A549 (cell line): ENCODE results near the gene PRKN. TPM values are rescaled to one million over a fixed set of nuclear protein-coding genes. Genes with fewer than 3 reads are reported as not detected.

Source experiments
- ATAC-seq, 2 experiments: fragments of 200-7000 bp in 1 of 2; fragments of >200 bp in 1 of 2; cut with Nextera tagmentation in 1 of 2; cut with Tn5 transposase in 1 of 2; 3 replicates each; pipeline versions ENCODE4 v1.8.0 to v1.9.1; 2018 to 2020; ENCODE audit warnings: mild to moderate bottlenecking in 1 of 2, moderate library complexity in 1 of 2
- CTCF ChIA-PET: fragments of 300-600 bp; sonication (Branson Sonifier 250); formaldehyde crosslinking; extraction: SDS; loops from one replicate; lab custom pipeline; 2021; ENCODE audit warnings: antibody characterized with exemption, inconsistent platforms; lab: Yijun Ruan, JAX
- POLR2A ChIA-PET: fragments of 350-600 bp; formaldehyde crosslinking; extraction: SDS; loops from one replicate; lab custom pipeline; 2021; ENCODE audit warnings: antibody characterized with exemption, inconsistent platforms; lab: Yijun Ruan, JAX
- DNase-seq, 2 experiments: peaks; one replicate each; pipeline versions ENCODE4 v3.0.0 to v3.0.0-alpha.2; 2011 to 2016; ENCODE audit warnings: low read depth in 1 of 2, low spot score in 1 of 2
- FAIRE-seq: peaks from 2 replicates; lab custom pipeline; 2011; peaks lifted over from hg19 to GRCh38; lab: Jason Lieb, UNC
- H3K27ac ChIP-seq, 2 experiments: fragments of >200 bp; sonication (Bioruptor Twin); formaldehyde crosslinking; 3 replicates each; pipeline ENCODE4 v1.5.1; 2016 to 2017
- H3K4me1 ChIP-seq: fragments of >200 bp; sonication (Bioruptor Twin); formaldehyde crosslinking; 3 replicates; pipeline ENCODE4 v1.6.1; 2016
- H3K4me2 ChIP-seq: fragments of >200 bp; sonication (Bioruptor Twin); formaldehyde crosslinking; 3 replicates; pipeline ENCODE4 v1.6.1; 2016
- H3K4me3 ChIP-seq: fragments of >200 bp; sonication (Bioruptor Twin); formaldehyde crosslinking; 3 replicates; pipeline ENCODE4 v1.5.1; 2016
- H3K9me3 ChIP-seq: fragments of >200 bp; sonication (Bioruptor Twin); formaldehyde crosslinking; 3 replicates; pipeline ENCODE4 v1.6.1; 2016
- CBX8 ChIP-seq: fragments of 200-600 bp; sonication (generic); IDR thresholded peaks from 2 replicates; pipeline ENCODE4 v1.6.1; 2016
- CHD2 ChIP-seq: fragments of 150-350 bp; IDR thresholded peaks from 2 replicates; pipeline ENCODE4 v1.6.1; 2014; ENCODE audit warnings: low read length; ENCODE audit not compliant: partially characterized antibody
- EP300 ChIP-seq, 2 experiments: fragments of >200 bp; sonication (Bioruptor Twin); formaldehyde crosslinking; IDR thresholded peaks; 2 replicates in 1 of 2; 3 replicates in 1 of 2; pipeline ENCODE4 v1.6.1; 2016 to 2017
- FOSL2 ChIP-seq, 2 experiments: fragments of 450-650 bp in 1 of 2; fragments of >200 bp in 1 of 2; sonication (Bioruptor Twin) in 1 of 2; formaldehyde crosslinking; IDR thresholded peaks; 2 replicates each; pipeline versions ENCODE4 v1.5.0 to v1.6.1; 2016 to 2020; ENCODE audit warnings: mild to moderate bottlenecking in 1 of 2, moderate library complexity in 1 of 2
- FOXS1 ChIP-seq: fragments of 250-450 bp; sonication (Bioruptor Pico); IDR thresholded peaks from 2 replicates; pipeline ENCODE4 v1.5.0; 2020; ENCODE audit warnings: mild to moderate bottlenecking, moderate library complexity
- HES2 ChIP-seq: fragments of >200 bp; sonication (Bioruptor Twin); formaldehyde crosslinking; IDR thresholded peaks from 2 replicates; pipeline ENCODE4 v1.6.1; 2016
- JUNB ChIP-seq: fragments of >200 bp; sonication (Bioruptor Twin); formaldehyde crosslinking; IDR thresholded peaks from 2 replicates; pipeline ENCODE4 v1.6.1; 2016
- KDM1A ChIP-seq: fragments of 200-600 bp; sonication (generic); IDR thresholded peaks from 2 replicates; pipeline ENCODE4 v1.6.1; 2016; ENCODE audit warnings: low read depth, mild to moderate bottlenecking
- KDM5A ChIP-seq: fragments of 200-600 bp; sonication (generic); IDR thresholded peaks from 2 replicates; pipeline ENCODE4 v1.6.1; 2016; ENCODE audit warnings: antibody characterized with exemption, mild to moderate bottlenecking
- MAFK ChIP-seq: fragments of 450-650 bp; IDR thresholded peaks from 2 replicates; pipeline ENCODE4 v1.6.1; 2014; ENCODE audit not compliant: partially characterized antibody
- MAZ ChIP-seq: fragments of 150-350 bp; IDR thresholded peaks from 2 replicates; pipeline ENCODE4 v1.6.1; 2014; ENCODE audit warnings: antibody characterized with exemption, low read depth, low read length, borderline replicate concordance
- NR3C1 ChIP-seq: fragments of >200 bp; sonication (Bioruptor Twin); formaldehyde crosslinking; IDR thresholded peaks from 3 replicates; pipeline ENCODE4 v1.6.1; 2017
- PBX3 ChIP-seq: IDR thresholded peaks from 2 replicates; pipeline ENCODE4 v1.6.1; 2012
- RCOR1 ChIP-seq: fragments of 150-350 bp; IDR thresholded peaks from 2 replicates; pipeline ENCODE4 v1.6.1; 2014; ENCODE audit warnings: antibody characterized with exemption, low read length, low read depth
- REST ChIP-seq: fragments of 200-600 bp; sonication (generic); IDR thresholded peaks from 2 replicates; pipeline ENCODE4 v1.6.1; 2016; ENCODE audit warnings: antibody characterized with exemption, mild to moderate bottlenecking, moderate library complexity
- SREBF2 ChIP-seq: fragments of 450-650 bp; IDR thresholded peaks from 2 replicates; pipeline ENCODE4 v1.6.1; 2014; ENCODE audit warnings: mild to moderate bottlenecking, moderate library complexity
- ZC3H11A ChIP-seq: fragments of 450-650 bp; IDR thresholded peaks from 2 replicates; pipeline ENCODE4 v1.6.1; 2014; ENCODE audit warnings: antibody characterized with exemption, mild to moderate bottlenecking
- ZNF302 ChIP-seq: fragments of 250-450 bp; sonication (Bioruptor Pico); IDR thresholded peaks from 2 replicates; pipeline ENCODE4 v1.9.0; 2021; ENCODE audit warnings: inconsistent platforms, mild to moderate bottlenecking, moderate library complexity
- WGBS: methylation state at CpG from one replicate; pipeline ENCODE4 v1.1.6; 2017; ENCODE audit errors: missing lambda C conversion rate; 5-methylcytosine and 5-hydroxymethylcytosine counted together
- polyA plus RNA-seq, 4 experiments: library from polyadenylated mRNA; depleted of rRNA in 3 of 4; stranded (reverse); fragments of >200 nt; fragmentation: RNase III in 1 of 4; extraction: RNeasy Plus Mini Kit Qiagen cat#74134 plus additional on column Dnase treatment in 1 of 4; gene quantifications; 2 replicates in 3 of 4; 3 replicates in 1 of 4; pipeline ENCODE4 v1.2.3, GENCODE V29; 2011 to 2017
- TF ChIP-seq, protein P1 (sequence below): IDR thresholded peaks from 2 replicates; pipeline ENCODE4 v1.6.1; 2012; ENCODE audit warnings: low read depth, borderline replicate concordance

Gene PRKN
- polyA plus RNA-seq, 2 of the 4 experiments (the other 2 are of a cell fraction) = 0.36 to 0.39 TPM

- no peak for TF ChIP-seq FOSL2 (IDR thresholded peaks at IDR 0.05)
- no peak for TF ChIP-seq FOSL2 (CRISPR knock-in tag; IDR thresholded peaks at IDR 0.05)
- TF ChIP-seq MAFK = no peak
- TF ChIP-seq JUNB = no peak
- TF ChIP-seq ZNF302 (CRISPR knock-in tag) = no peak
- TF ChIP-seq, protein P1, sequence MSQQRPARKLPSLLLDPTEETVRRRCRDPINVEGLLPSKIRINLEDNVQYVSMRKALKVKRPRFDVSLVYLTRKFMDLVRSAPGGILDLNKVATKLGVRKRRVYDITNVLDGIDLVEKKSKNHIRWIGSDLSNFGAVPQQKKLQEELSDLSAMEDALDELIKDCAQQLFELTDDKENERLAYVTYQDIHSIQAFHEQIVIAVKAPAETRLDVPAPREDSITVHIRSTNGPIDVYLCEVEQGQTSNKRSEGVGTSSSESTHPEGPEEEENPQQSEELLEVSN = no peak
These were observed 1183.8 kb downstream of the PRKN start (continued) for GRCh38 chr6:161543684-161544309.

- ChIA-PET CTCF (interaction anchor here (1.0 kb wide), 1 partner anchor 54 kb away, joined by 3 read pairs; no protein-coding TSS in a partner anchor), POLR2A (no interaction called here)
- no peaks in the 10 kb centered on the region for H3K4me1 ChIP-seq
- no peaks in the 10 kb centered on the region for H3K9me3 ChIP-seq
- H3K4me3 ChIP-seq = no peak overlapping the region
- WGBS = 68% methylated on average over 4 of the region's 4 CpGs
- FAIRE-seq (no peak), DNase-seq (no peak), ATAC-seq (no peak)
- TF ChIP-seq HES2 = no peak
- no peak for TF ChIP-seq JUNB
- TF ChIP-seq CHD2 = no peak
- TF ChIP-seq ZC3H11A = no peak
- no peak overlapping the region for H3K27ac ChIP-seq
- H3K4me2 ChIP-seq = no peak overlapping the region
These were observed 1185.1 kb downstream of the PRKN start for GRCh38 chr6:161542346-161542980.

- no peaks in the 10 kb centered on the region for H3K9me3 ChIP-seq
- ATAC-seq (no peak), FAIRE-seq (no peak), DNase-seq (no peak)
- CTCF ChIA-PET = no interaction called here
- H3K4me1 ChIP-seq = no peaks in the 10 kb centered on the region
- no peak overlapping the region for H3K27ac ChIP-seq
- POLR2A ChIA-PET = no interaction called here
- TF ChIP-seq MAFK (peak; percentile 59), REST (no peak)
- WGBS = 43% methylated on average over 1 of the region's 1 CpG
- no peak overlapping the region for H3K4me2 ChIP-seq
- no peak overlapping the region for H3K4me3 ChIP-seq
These were observed 1187.0 kb downstream of the PRKN start for GRCh38 chr6:161540532-161540931.

- Histone ChIP-seq H3K27ac (no peak overlapping the region), H3K4me2 (no peak overlapping the region), H3K4me1 (no peaks in the 10 kb centered on the region), H3K9me3 (no peaks in the 10 kb centered on the region), H3K4me3 (no peak overlapping the region)
- ChIA-PET CTCF (no interaction called here), POLR2A (no interaction called here)
- ATAC-seq (no peak), DNase-seq (no peak), FAIRE-seq (no peak)
- TF ChIP-seq CBX8 (no peak), EP300 (IDR thresholded peaks at IDR 0.05) (no peak), RCOR1 (no peak), MAFK (no peak), NR3C1 (no peak), MAZ (no peak), KDM1A (no peak), PBX3 (no peak), KDM5A (no peak), SREBF2 (no peak), FOXS1 (CRISPR knock-in tag) (no peak)
- TF ChIP-seq, protein P1 = no peak
- 57% methylated on average over 3 of the region's 3 CpGs for WGBS
These were observed 1191.3 kb downstream of the PRKN start for GRCh38 chr6:161536224-161536630.
